Motor neuron (in vitro differentiated cells): ENCODE results near the gene PLPPR2. TPM values are rescaled to one million over a fixed set of nuclear protein-coding genes. Genes with fewer than 3 reads are reported as not detected.
"Not testable (repeated sequence)": the region's sequence is repeated elsewhere in the genome, so short reads cannot be mapped to it uniquely, and the experiment has no call there.

Source experiments
- ATAC-seq, 8 experiments: fragments of 200-7000 bp; cut with Tn5 transposase; replicated peaks in 6 of 8; 2 replicates each; pipeline ENCODE4 v1.8.0; 2021; ENCODE audit warnings: mild to moderate bottlenecking in 8 of 8, moderate library complexity in 8 of 8
- H3K27ac ChIP-seq, 2 donors: fragments of 250-450 bp; sonication (Bioruptor Pico); 2 replicates each; pipeline ENCODE4 v1.9.0; 2021; ENCODE audit warnings: antibody characterized with exemption in 2 of 2, mild to moderate bottlenecking in 2 of 2, moderate library complexity in 1 of 2
- H3K4me1 ChIP-seq, 2 donors: fragments of 250-450 bp; sonication (Bioruptor Pico); replicated peaks in 1 of 2; 2 replicates each; pipeline ENCODE4 v1.6.1; 2021; ENCODE audit warnings: antibody characterized with exemption in 2 of 2, mild to moderate bottlenecking in 2 of 2, moderate library complexity in 1 of 2
- H3K4me3 ChIP-seq, 5 donors: fragments of 250-450 bp; sonication (Bioruptor Pico); 2 replicates each; pipeline ENCODE4 v1.9.0; 2021; ENCODE audit warnings: antibody characterized with exemption in 5 of 5, mild to moderate bottlenecking in 5 of 5, moderate library complexity in 4 of 5
- WGBS, 10 experiments: fragments of 450-650 bp; shearing (Covaris generic); methylation state at CpG; one replicate each; pipeline ENCODE4 v1.0.0; 2022; 5-methylcytosine and 5-hydroxymethylcytosine counted together
- in situ Hi-C, 9 experiments: fragments of 400-800 bp; cut with MboI; loops; one replicate each; pipeline ENCODE4 v1.15.0; 2021; ENCODE audit warnings: low sequenced_read_pairs in 9 of 9, low pct_unique_long_range_greater_than_20kb in 2 of 9; ENCODE audit not compliant: unreplicated experiment in 9 of 9
- total RNA-seq, 8 experiments: library from RNA; unstranded; fragments of 300-600 nt; gene quantifications; 2 replicates each; pipeline versions ENCODE4 v1.2.3 to v1.2.4, GENCODE V29; 2022

Gene PLPPR2
- total RNA-seq, 8 experiments from 2014 or later: 21.5 to 46.5 (median 28.0) TPM

GRCh38 chr19:11379269-11379845 is 24.1 kb downstream of the PLPPR2 start:
- peaks cover 14% of the 10 kb centered on the region in 2 donors for H3K4me1 ChIP-seq
- in situ Hi-C loops, ATAC-seq, H3K4me3 ChIP-seq, H3K27ac ChIP-seq: not testable (repeated sequence)
- WGBS, 10 experiments: 60 to 100% (median 90%) methylated on average over 1 to 10 of the region's 14 CpGs; no CpG with 5 or more reads in 1 of the 10 experiments

- WGBS, 10 experiments: 67 to 100% (median 99%) methylated on average over 1 to 4 of the region's 7 CpGs; no CpG with 5 or more reads in 4 of the 10 experiments
Observed at GRCh38 chr19:11379857-11380350, 24.7 kb downstream of the PLPPR2 start.

GRCh38 chr19:11380653-11381537 is 25.7 kb downstream of the PLPPR2 start:
- peak overlapping the region; percentile 74 to 84 for H3K27ac ChIP-seq
- in situ Hi-C loops: no loop called here
- H3K4me3 ChIP-seq: peak overlapping the region; percentile 33 to 51 (median 42)
- H3K4me1 ChIP-seq: peaks cover 9% of the 10 kb centered on the region in 2 donors
- ATAC-seq: peak; percentile 72 to 87 (median 80)
- 0 to 11% (median 7%) methylated on average over 2 to 11 of the region's 54 CpGs; no CpG with 5 or more reads in 5 of the 10 experiments for WGBS, 10 experiments

More at GRCh38 chr19:11379857-11380350, 24.7 kb downstream of the PLPPR2 start:
- peaks cover 14 to 15% of the 10 kb centered on the region in 2 donors for H3K4me1 ChIP-seq
- ATAC-seq: no peak
- in situ Hi-C loops: no loop called here
- H3K4me3 ChIP-seq: peak overlapping the region in 1 of 5 donors; percentile 42
- no peak overlapping the region for H3K27ac ChIP-seq

- WGBS, 10 experiments: 0 to 11% (median 5%) methylated on average over 3 to 11 of the region's 65 CpGs; no CpG with 5 or more reads in 6 of the 10 experiments
- Histone ChIP-seq H3K4me3 (peak overlapping the region; percentile 4 to 44 (median 40)), H3K27ac (peak overlapping the region in 1 of 2 donors; percentile 84), H3K4me1 (peaks cover 7 to 9% of the 10 kb centered on the region in 2 donors)
- in situ Hi-C loops: no loop called here
- ATAC-seq: peak in 6 of 8 experiments; percentile 0 to 13 (median 3)
Observed at GRCh38 chr19:11382898-11383705, 27.9 kb downstream of the PLPPR2 start.

DNA sequence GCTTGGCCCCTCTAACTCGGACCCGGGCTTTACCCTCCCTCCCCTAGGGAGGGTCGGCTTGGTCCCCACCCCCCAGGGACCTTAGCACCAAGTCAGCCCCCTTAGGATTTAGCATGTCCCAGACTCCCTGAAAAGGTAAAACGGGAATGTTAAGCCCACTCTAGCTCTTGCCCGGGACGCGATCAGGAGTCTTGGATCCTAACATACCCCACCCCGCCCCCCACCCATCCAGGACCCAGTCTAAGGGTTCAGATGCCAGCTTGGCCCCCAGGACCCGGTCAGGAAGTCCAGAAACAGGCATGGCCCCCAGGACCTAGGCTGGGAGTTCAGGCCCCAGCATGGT is 28.4 kb downstream of the PLPPR2 start:
- Histone ChIP-seq H3K4me3 (peak overlapping the region in 4 of 5 donors; percentile 19 to 44 (median 41)), H3K27ac (peak overlapping the region in 1 of 2 donors; percentile 84), H3K4me1 (peaks cover 4 to 6% of the 10 kb centered on the region in 2 donors)
- no CpG with 5 or more reads among the region's 9 CpGs for WGBS, 10 experiments
- ATAC-seq: peak in 2 of 8 experiments; percentile 0
- in situ Hi-C loops: no loop called here

DNA sequence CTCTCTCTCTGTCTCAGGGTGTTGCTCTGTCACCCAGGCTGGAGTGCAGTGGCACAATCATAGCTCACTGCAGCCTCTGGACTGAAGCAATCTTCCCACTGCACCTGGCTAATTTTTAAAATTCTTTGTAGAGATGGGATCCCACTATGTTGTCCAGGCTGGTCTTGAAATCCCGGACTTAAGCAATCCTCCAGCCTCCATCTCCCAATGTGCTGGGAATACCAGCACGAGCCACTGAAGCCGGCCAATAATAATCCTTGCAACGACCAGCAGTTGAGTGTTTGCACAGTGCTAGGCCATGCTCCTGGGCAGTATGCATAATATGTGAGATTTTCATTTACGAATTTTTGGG is 29.5 kb downstream of the PLPPR2 start:
- no peak overlapping the region for H3K4me3 ChIP-seq

GRCh38 chr19:11387162-11388034 is 32.2 kb downstream of the PLPPR2 start:
- in situ Hi-C loops: no loop called here
- no peak for ATAC-seq
- Histone ChIP-seq H3K4me1 (peaks cover 4 to 6% of the 10 kb centered on the region in 2 donors), H3K27ac (no peak overlapping the region), H3K4me3 (no peak overlapping the region)
- WGBS, 10 experiments: 53 to 78% (median 65%) methylated on average over 5 to 15 of the region's 19 CpGs; no CpG with 5 or more reads in 2 of the 10 experiments

More for the DNA sequence above, 29.5 kb downstream of the PLPPR2 start:
- 57 to 89% (median 84%) methylated on average over 2 to 5 of the region's 5 CpGs; no CpG with 5 or more reads in 5 of the 10 experiments for WGBS, 10 experiments
- Histone ChIP-seq H3K27ac (no peak overlapping the region), H3K4me1 (peaks cover 4 to 6% of the 10 kb centered on the region in 2 donors)
- ATAC-seq: no peak
- in situ Hi-C loops: no loop called here

- in situ Hi-C loops: no loop called here
- Histone ChIP-seq H3K4me3 (no peak overlapping the region), H3K4me1 (no peaks in the 10 kb centered on the region), H3K27ac (no peak overlapping the region)
- no peak for ATAC-seq
- 56 to 83% (median 70%) methylated on average over 1 to 2 of the region's 2 CpGs; no CpG with 5 or more reads in 6 of the 10 experiments for WGBS, 10 experiments
Observed at GRCh38 chr19:11390359-11390758, 35.1 kb downstream of the PLPPR2 start.

GRCh38 chr19:11390933-11391680 is 35.9 kb downstream of the PLPPR2 start:
- no peak for ATAC-seq
- Histone ChIP-seq H3K27ac (no peak overlapping the region), H3K4me1 (no peaks in the 10 kb centered on the region), H3K4me3 (no peak overlapping the region)
- in situ Hi-C loops: no loop called here
- 47 to 100% (median 73%) methylated on average over 1 to 4 of the region's 4 CpGs; no CpG with 5 or more reads in 1 of the 10 experiments for WGBS, 10 experiments

DNA sequence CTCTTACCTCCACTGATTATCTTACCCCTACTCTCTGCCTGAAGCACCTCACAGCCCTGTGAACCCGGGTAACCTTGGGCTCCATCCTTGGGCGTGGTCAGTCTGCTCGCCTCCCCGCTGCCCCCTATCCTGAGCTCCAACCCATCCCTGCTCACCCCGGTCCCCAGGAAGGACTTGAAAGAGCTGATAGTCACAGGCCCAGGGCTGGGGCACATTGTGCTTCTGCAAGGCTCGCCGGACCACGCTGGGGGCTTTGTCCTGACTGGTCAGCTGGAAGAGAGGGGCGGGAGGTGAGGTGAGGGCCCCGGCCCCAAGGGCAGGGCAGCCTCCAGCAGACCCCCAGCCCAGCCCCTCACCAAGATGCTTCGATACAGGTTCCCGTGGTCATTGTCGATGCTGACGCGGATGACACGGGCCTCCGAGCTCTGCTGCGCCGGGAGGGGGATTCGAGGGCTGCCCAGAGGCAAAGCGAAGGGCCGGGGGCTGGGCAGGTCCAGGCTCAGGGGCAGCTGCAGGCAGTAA is 41.9 kb downstream of the PLPPR2 start:
- Histone ChIP-seq H3K27ac (no peak overlapping the region), H3K4me1 (peaks cover 0 to 2% of the 10 kb centered on the region in 2 donors), H3K4me3 (no peak overlapping the region)
- in situ Hi-C loops: no loop called here
- 60 to 80% methylated on average over 1 to 2 of the region's 22 CpGs; no CpG with 5 or more reads in 8 of the 10 experiments for WGBS, 10 experiments
- ATAC-seq: no peak

GRCh38 chr19:11399667-11400066 is 44.4 kb downstream of the PLPPR2 start:
- ATAC-seq: no peak
- Histone ChIP-seq H3K27ac (no peak overlapping the region), H3K4me3 (no peak overlapping the region), H3K4me1 (peaks cover 0 to 2% of the 10 kb centered on the region in 2 donors)
- WGBS, 10 experiments: 48 to 95% (median 90%) methylated on average over 1 to 4 of the region's 9 CpGs; no CpG with 5 or more reads in 6 of the 10 experiments
- in situ Hi-C loops: no loop called here
